Loucy (cell line): ENCODE results near the gene ACP3.

Source experiments
- H2AFZ ChIP-seq: fragments of 200-600 bp; sonication (generic); 2 replicates; pipeline ENCODE4 v1.6.0; 2016; ENCODE audit warnings: antibody characterized with exemption, mild to moderate bottlenecking, low read length, moderate library complexity
- H3F3A ChIP-seq: fragments of 200-600 bp; 2 replicates; pipeline ENCODE4 v1.6.0; 2016; ENCODE audit warnings: antibody characterized with exemption, low read depth, mild to moderate bottlenecking
- H3K27me3 ChIP-seq: fragments of 200-600 bp; sonication (generic); 2 replicates; pipeline ENCODE4 v1.6.1; 2014; ENCODE audit warnings: low read length, mild to moderate bottlenecking; ENCODE audit not compliant: insufficient read depth, poor library complexity, severe bottlenecking
- H3K36me3 ChIP-seq: fragments of 200-600 bp; sonication (generic); 2 replicates; pipeline ENCODE4 v1.6.1; 2016; ENCODE audit warnings: low read length; ENCODE audit not compliant: insufficient read depth
- H3K4me1 ChIP-seq: fragments of 200-600 bp; sonication (generic); 2 replicates; pipeline ENCODE4 v1.5.1; 2014; ENCODE audit warnings: low read length, mild to moderate bottlenecking; ENCODE audit not compliant: insufficient read depth, poor library complexity, severe bottlenecking
- H3K4me2 ChIP-seq: fragments of 200-600 bp; sonication (generic); 2 replicates; pipeline ENCODE4 v1.6.0; 2014; ENCODE audit warnings: antibody characterized with exemption, low read length, low read depth, mild to moderate bottlenecking; ENCODE audit not compliant: poor library complexity, severe bottlenecking
- H3K4me3 ChIP-seq: fragments of 200-600 bp; sonication (generic); 2 replicates; pipeline ENCODE4 v1.5.1; 2014; ENCODE audit warnings: low read length, mild to moderate bottlenecking, mixed read lengths; ENCODE audit not compliant: poor library complexity, severe bottlenecking
- H3K79me2 ChIP-seq: fragments of 200-600 bp; sonication (generic); 2 replicates; pipeline ENCODE4 v1.6.1; 2014; ENCODE audit warnings: low read length; ENCODE audit not compliant: insufficient read depth
- H3K9ac ChIP-seq: fragments of 200-600 bp; sonication (generic); 2 replicates; pipeline ENCODE4 v1.6.0; 2014; ENCODE audit warnings: mild to moderate bottlenecking, low read depth, low read length, moderate library complexity; ENCODE audit not compliant: poor library complexity, severe bottlenecking
- H3K9me2 ChIP-seq: fragments of 200-600 bp; sonication (generic); replicated peaks from 2 replicates; pipeline ENCODE4 v1.6.1; 2016; ENCODE audit warnings: low read depth, low read length, mixed read lengths
- H3K9me3 ChIP-seq: fragments of 200-600 bp; sonication (generic); 2 replicates; pipeline ENCODE4 v1.6.1; 2014; ENCODE audit warnings: mild to moderate bottlenecking, antibody characterized with exemption, low read length, low read depth; ENCODE audit not compliant: insufficient read depth
- H4K20me1 ChIP-seq: fragments of 200-600 bp; sonication (generic); 2 replicates; pipeline ENCODE4 v1.6.0; 2014; ENCODE audit warnings: antibody characterized with exemption, low read length, mild to moderate bottlenecking; ENCODE audit not compliant: insufficient read depth, poor library complexity, severe bottlenecking
- CTCF ChIP-seq: fragments of 200-600 bp; sonication (generic); conservative IDR thresholded peaks from 2 replicates; pipeline ENCODE4 v1.5.1; 2014; ENCODE audit warnings: mild to moderate bottlenecking, antibody characterized with exemption, low read length
- EZH2phosphoT487 ChIP-seq: fragments of 200-600 bp; IDR thresholded peaks from 2 replicates; pipeline ENCODE4 v1.6.1; 2018; ENCODE audit warnings: antibody characterized with exemption, mild to moderate bottlenecking, moderate library complexity, borderline replicate concordance

Gene ACP3

GRCh38 chr3:132350814-132351213 is 33.6 kb downstream of the ACP3 start:
- Histone ChIP-seq H3F3A (no peaks in the 10 kb centered on the region), H3K36me3 (no peaks in the 10 kb centered on the region), H3K4me3 (no peak overlapping the region), H2AFZ (no peak overlapping the region), H3K9ac (no peak overlapping the region), H3K4me1 (no peaks in the 10 kb centered on the region), H3K9me3 (no peaks in the 10 kb centered on the region), H3K4me2 (no peak overlapping the region), H3K9me2 (no peaks in the 10 kb centered on the region), H4K20me1 (no peaks in the 10 kb centered on the region), H3K27me3 (no peaks in the 10 kb centered on the region), H3K79me2 (no peaks in the 10 kb centered on the region)
- TF ChIP-seq CTCF (no peak), EZH2phosphoT487 (no peak)

- no peak overlapping the region for H3K9ac ChIP-seq
- H3K36me3 ChIP-seq = no peaks in the 10 kb centered on the region
- H3K27me3 ChIP-seq = no peaks in the 10 kb centered on the region
- H3K4me2 ChIP-seq = no peak overlapping the region
- no peaks in the 10 kb centered on the region for H3K4me1 ChIP-seq
- H3K4me3 ChIP-seq = no peak overlapping the region
- no peaks in the 10 kb centered on the region for H4K20me1 ChIP-seq
- no peaks in the 10 kb centered on the region for H3K9me2 ChIP-seq
- no peaks in the 10 kb centered on the region for H3K9me3 ChIP-seq
- no peak overlapping the region for H2AFZ ChIP-seq
- H3K79me2 ChIP-seq = no peaks in the 10 kb centered on the region
- TF ChIP-seq EZH2phosphoT487 = no peak
- TF ChIP-seq CTCF = no peak
- no peaks in the 10 kb centered on the region for H3F3A ChIP-seq
Measured at GRCh38 chr3:132351222-132351806, 34.1 kb downstream of the ACP3 start.

- Histone ChIP-seq H3K36me3 (no peaks in the 10 kb centered on the region), H3K4me1 (no peaks in the 10 kb centered on the region), H4K20me1 (no peaks in the 10 kb centered on the region), H2AFZ (no peak overlapping the region), H3F3A (no peaks in the 10 kb centered on the region), H3K4me2 (no peak overlapping the region), H3K27me3 (no peaks in the 10 kb centered on the region), H3K9me3 (no peaks in the 10 kb centered on the region), H3K79me2 (no peaks in the 10 kb centered on the region), H3K9me2 (no peaks in the 10 kb centered on the region), H3K4me3 (no peak overlapping the region), H3K9ac (no peak overlapping the region)
- no peak for TF ChIP-seq EZH2phosphoT487
- TF ChIP-seq CTCF = peak; percentile 95
Measured at GRCh38 chr3:132352556-132353143, 35.4 kb downstream of the ACP3 start.
